DOHH2 (cell line): ENCODE results near the gene AEBP1.

Source experiments
- CTCF ChIP-seq: fragments of 200-600 bp; sonication (generic); IDR thresholded peaks from one replicate; pipeline ENCODE4 v1.5.1; 2014; ENCODE audit warnings: antibody characterized with exemption, mild to moderate bottlenecking, low read depth, low read length; ENCODE audit not compliant: poor library complexity, severe bottlenecking
- EZH2phosphoT487 ChIP-seq: fragments of 200-600 bp; sonication (generic); IDR thresholded peaks from 2 replicates; pipeline ENCODE4 v1.6.1; 2017; ENCODE audit warnings: borderline replicate concordance, mild to moderate bottlenecking, antibody characterized with exemption, low read length, moderate library complexity, mixed read lengths

- TF ChIP-seq CTCF (no peak), EZH2phosphoT487 (no peak)
Observed at GRCh38 chr7:44102846-44103565, 1.1 kb upstream of the AEBP1 start.
